C1 segment of cervical spinal cord (tissue), 14 donors: Measurements from ENCODE around the gene IQCM.
A peak's percentile ranks its signal among the peaks of the same experiment; 100 is the strongest.

Source experiments
- DNase-seq, 14 donors: peaks; one replicate each; lab custom pipeline; 2025; lab: John Stamatoyannopoulos, UW

IQCM gene, protein sequence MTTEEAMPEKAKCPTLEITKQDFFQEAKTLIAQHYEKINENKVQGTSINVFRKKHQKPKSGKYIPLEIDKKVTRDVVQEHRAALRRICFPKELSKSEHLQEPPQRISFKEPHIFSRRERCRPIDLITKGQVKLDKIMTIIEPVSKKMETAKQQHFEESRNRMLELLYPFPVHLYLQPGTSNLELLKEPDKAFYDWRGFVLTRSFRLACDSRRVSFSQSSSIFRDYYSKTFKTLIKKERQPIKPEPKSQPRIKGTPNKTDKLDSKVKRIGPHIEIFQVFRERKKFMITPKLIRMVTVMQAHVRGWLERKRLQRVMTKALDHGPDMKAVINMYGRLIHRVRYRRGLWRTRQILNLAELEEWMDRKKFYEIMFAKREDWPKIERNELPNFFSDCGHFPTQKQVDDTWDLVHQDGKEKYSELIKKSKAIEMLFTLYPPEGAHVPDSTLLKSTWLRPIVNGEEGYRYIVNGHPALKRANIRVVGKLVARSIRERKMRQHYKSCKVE

DNA sequence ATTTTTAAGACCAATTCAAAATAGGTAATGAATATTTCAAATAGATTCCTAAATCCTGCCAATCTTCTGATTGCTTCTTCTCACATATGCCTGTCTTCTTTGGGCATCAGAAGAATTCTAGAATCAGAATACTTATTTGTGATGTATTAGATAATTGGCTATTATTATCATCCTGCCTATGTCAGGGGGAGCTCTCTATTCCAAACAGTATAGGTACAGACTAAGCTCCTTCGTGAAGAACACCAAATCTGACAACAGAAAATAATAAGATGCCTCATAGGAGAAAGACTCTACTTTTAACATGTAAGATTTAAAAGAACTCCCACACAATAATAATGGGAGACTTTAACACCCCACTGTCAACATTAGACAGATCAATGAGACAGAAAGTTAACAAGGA lies at the start of gene IQCM:
Gene IQCM, minus strand, starts transcription at position 101 of the 400 bp plus-strand sequence. CDS start 73,152 bp downstream, outside the sequence.
- no peak for DNase-seq

GRCh38 chr4:149857446-149857845 lies 41.8 kb upstream of the IQCM start:
- DNase-seq, result no peak

GRCh38 chr4:149845743-149846142 lies 30.1 kb upstream of the IQCM start:
- DNase-seq, result no peak

GRCh38 chr4:149841686-149842085 lies 26.0 kb upstream of the IQCM start:
- DNase-seq, result no peak

- no peak for DNase-seq
Measured at GRCh38 chr4:149838036-149838435, 22.4 kb upstream of the IQCM start.

DNA sequence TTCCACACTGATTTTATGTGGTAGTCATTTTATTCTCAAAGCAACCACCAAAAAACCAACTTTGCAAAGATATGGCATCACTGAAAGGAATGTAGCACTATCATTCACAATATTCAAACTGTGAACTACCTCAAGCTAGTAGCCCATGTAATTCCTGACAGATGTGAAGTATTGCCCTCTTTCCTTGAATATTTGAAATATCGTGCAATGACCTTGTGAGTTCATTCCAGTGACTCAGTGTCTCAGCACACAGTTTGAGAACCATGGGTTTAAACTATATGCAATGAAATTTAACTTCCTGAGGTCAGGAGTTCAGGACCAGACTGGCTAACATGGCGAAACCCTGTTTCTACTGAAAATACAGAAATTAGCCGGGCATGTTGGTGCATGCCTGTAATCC lies 20.9 kb upstream of the IQCM start:
- DNase-seq, result no peak

- DNase-seq, result no peak
Measured at GRCh38 chr4:149835280-149835679, 19.6 kb upstream of the IQCM start.

GRCh38 chr4:149831656-149832208 lies 16.1 kb upstream of the IQCM start:
- no peak for DNase-seq

DNA sequence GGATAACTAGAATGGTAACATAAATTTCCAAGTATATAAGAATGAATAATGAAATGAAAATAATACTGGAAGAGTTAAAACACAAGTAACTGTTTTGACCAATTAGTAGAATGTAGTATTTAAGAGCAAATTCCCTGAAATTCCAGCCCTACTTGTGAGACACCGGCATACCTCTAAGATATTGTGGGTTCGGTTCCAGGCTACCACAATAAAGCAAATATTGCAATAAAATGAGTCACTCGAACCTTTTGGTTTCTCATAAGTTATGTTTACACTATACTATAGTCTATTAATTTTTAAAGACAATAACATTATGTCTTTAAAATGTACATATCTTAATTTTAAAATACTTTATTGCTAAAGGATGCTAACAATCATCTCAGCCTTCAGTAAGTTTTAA lies 15.2 kb upstream of the IQCM start:
- DNase-seq, result no peak

GRCh38 chr4:149825336-149825735 lies 9.7 kb upstream of the IQCM start:
- DNase-seq, result no peak

DNA sequence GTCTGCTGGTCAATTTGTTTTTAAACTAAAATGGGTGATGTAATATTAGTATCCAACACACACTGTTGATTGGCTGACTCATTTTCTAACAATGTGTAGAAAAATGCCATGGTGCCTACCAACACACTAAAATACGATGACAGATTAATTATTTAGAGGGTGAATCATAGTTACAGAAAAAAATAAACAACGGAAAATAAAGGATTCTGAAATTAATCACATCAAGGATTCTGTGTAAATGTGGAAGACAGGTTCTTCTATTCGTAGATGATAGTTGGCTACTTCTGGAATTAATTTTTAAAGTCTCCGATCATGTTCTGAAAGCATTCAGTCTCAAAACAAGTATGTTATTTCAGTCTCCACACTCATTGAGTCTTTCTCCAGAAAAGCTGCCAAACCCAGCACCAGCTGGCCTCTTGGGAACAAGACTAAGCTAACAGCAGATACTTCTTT lies 8.2 kb upstream of the IQCM start:
- DNase-seq, result peak in 1 of 14 donors; percentile 1

DNA sequence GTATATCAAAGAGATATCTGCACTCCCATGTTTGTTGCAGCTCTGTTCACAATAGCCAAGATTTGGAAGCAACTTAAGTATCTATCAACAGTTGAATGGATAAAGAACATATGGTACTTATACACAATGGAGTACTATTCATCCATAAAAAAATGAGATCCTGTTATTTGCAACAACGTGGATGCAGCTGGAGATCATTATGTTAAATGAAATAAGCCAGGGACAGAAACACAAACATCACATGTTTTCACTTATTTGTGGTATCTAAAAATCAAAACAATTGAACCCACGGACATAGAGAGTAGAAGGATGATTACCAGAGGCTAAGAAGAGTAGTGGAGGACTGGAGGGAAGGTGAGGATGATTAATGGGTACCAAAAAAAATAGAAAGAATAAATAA lies 14.2 kb downstream of the IQCM start:
- no peak for DNase-seq

- no peak for DNase-seq
Measured at GRCh38 chr4:149799546-149799945, 16.1 kb downstream of the IQCM start.

GRCh38 chr4:149796381-149796780 lies 19.3 kb downstream of the IQCM start:
- no peak for DNase-seq

GRCh38 chr4:149795256-149795655 lies 20.4 kb downstream of the IQCM start:
- no peak for DNase-seq

GRCh38 chr4:149794352-149794751 lies 21.3 kb downstream of the IQCM start:
- no peak for DNase-seq

- DNase-seq, result no peak
Measured at GRCh38 chr4:149793459-149793858, 22.2 kb downstream of the IQCM start.

DNA sequence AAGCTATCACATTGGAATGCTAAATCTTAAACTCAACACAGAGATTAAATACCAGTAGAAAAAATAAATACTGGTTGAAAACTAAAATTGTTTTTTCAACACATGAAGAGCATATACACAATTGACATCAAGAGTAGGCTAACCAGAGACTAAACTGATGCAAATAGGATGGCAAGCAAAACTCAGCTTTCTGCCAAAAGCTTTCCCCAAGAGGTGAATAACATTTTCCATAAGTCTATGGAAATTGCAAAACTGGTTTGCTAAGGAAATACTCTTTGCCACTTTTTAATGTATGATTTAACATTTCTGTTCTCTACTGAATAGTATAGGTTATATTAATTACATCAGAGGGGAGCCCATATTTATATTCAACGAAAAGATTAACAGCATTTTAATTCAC lies 23.8 kb downstream of the IQCM start:
- DNase-seq, result no peak

DNA sequence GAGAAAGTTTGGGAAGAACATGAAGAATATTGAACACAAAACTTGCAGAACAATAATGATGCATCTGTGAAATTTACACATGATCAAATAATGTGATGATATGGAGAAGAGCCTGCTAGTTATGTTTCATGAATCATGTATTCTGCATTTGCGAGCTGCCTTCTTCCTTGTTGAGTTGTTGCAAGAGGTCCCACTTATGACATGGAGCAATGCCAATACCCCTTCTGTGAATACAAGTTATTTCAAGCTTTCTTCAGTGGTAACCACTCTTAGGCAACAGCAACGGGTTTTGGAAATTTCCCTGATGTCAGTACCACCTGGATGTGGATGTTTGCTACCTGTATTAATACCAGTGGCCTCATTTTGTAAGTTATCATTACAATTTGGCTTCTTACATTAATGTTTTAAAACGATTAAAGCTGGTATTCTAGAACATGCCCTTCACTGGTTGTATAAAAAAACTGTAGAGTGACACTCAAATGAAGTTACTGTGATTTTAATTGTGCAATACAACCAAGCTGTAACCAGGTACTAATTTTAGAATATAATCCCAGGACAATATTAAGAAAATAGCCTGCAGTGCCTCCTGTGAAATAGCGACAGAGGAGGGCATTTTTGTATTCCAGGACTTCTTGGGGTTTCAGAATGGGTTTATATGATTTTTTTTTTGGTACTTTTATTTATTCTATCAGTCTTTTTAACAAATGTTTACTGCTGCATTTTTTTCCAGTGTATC lies 25.3 kb downstream of the IQCM start:
- DNase-seq, result no peak

DNA sequence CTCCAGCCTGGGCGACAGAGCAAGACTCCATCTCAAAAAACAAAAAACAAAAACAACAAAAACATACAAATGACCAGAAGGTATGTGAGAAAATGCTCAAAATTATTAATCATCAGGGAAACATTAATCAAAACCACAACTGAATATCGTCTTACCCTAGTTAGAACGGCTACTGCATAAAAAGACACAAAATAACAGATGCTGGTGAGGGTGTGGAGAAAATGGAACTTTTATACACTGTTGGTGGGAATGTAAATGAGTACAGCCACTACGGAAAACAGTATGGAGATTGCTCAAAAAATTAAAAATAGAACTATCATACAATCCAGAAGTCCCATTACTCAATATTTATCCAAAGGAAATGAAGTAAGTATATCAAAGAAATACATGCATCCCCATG lies 27.3 kb downstream of the IQCM start:
- DNase-seq, result no peak

- DNase-seq, result no peak
Measured at GRCh38 chr4:149785696-149786431, 29.8 kb downstream of the IQCM start.

GRCh38 chr4:149784018-149784417 lies 31.6 kb downstream of the IQCM start:
- DNase-seq, result no peak
